Peyer's patch (tissue), 4 donors: ENCODE measurements around the gene IQCF2. TPM values are rescaled to one million over a fixed set of nuclear protein-coding genes. Genes with fewer than 3 reads are reported as not detected.

Source experiments
- DNase-seq, 3 donors: peaks; one replicate each; pipeline ENCODE4 v3.0.0-alpha.2; 2017 to 2019
- H3K27ac ChIP-seq, 4 donors: fragments of 200-600 bp; sonication (generic); one replicate each; pipeline ENCODE4 v1.5.1; 2016 to 2019
- H3K27me3 ChIP-seq, 2 donors: fragments of 200-600 bp; sonication (generic); one replicate each; pipeline ENCODE4 v1.5.1; 2019
- H3K36me3 ChIP-seq, 3 donors: fragments of 200-600 bp; sonication (generic); one replicate each; pipeline ENCODE4 v1.5.1; 2016 to 2019
- H3K4me1 ChIP-seq, 4 donors: fragments of 200-600 bp; sonication (generic); one replicate each; pipeline ENCODE4 v1.5.1; 2016 to 2019
- H3K4me3 ChIP-seq, 4 donors: fragments of 200-600 bp; sonication (generic); 1 replicate in 3 of 4; 2 replicates in 1 of 4; pipeline ENCODE4 v1.5.1; 2016 to 2019; ENCODE audit warnings: mild to moderate bottlenecking in 1 of 4
- H3K9me3 ChIP-seq, 4 donors: fragments of 200-600 bp; sonication (generic); one replicate each; pipeline ENCODE4 v1.5.1; 2016 to 2019; ENCODE audit warnings: mild to moderate bottlenecking in 1 of 4
- CTCF ChIP-seq, 6 experiments: fragments of 450-650 bp in 4 of 6; fragments of 200-600 bp in 2 of 6; sonication (generic) in 1 of 6; IDR thresholded peaks; one replicate each; pipeline ENCODE4 v1.5.1; 2017 to 2019; ENCODE audit warnings: antibody characterized with exemption in 6 of 6, mild to moderate bottlenecking in 3 of 6, moderate library complexity in 1 of 6
- POLR2A ChIP-seq, 2 donors: fragments of 450-650 bp; IDR thresholded peaks; one replicate each; pipeline ENCODE4 v1.5.1; 2017; ENCODE audit warnings: antibody characterized with exemption in 2 of 2, mild to moderate bottlenecking in 2 of 2, moderate library complexity in 2 of 2
- total RNA-seq, 4 donors: library from RNA; depleted of rRNA; stranded (reverse); fragments of >200 nt; gene quantifications; one replicate each; pipeline ENCODE4 v1.1.0, GENCODE V29; 2016

IQCF2 gene
- total RNA-seq, 4 donors from 2014 or later, result not detected

GRCh38 chr3:51817375-51817774 lies 44.0 kb upstream of the IQCF2 start:
- no peaks in the 10 kb centered on the region for H3K27me3 ChIP-seq
- H3K9me3 ChIP-seq, result no peaks in the 10 kb centered on the region
- no peak overlapping the region for H3K27ac ChIP-seq
- no peak for TF ChIP-seq CTCF (IDR thresholded peaks at IDR 0.05)
- TF ChIP-seq POLR2A (IDR thresholded peaks at IDR 0.05), result no peak
- no peaks in the 10 kb centered on the region for H3K4me1 ChIP-seq
- no peaks in the 10 kb centered on the region for H3K36me3 ChIP-seq
- H3K4me3 ChIP-seq, result no peak overlapping the region
- no peak for DNase-seq

- H3K27me3 ChIP-seq, result no peaks in the 10 kb centered on the region
- H3K4me3 ChIP-seq, result no peak overlapping the region
- TF ChIP-seq CTCF (IDR thresholded peaks at IDR 0.05) (no peak), POLR2A (IDR thresholded peaks at IDR 0.05) (no peak)
These were observed 42.3 kb upstream of the IQCF2 start for GRCh38 chr3:51819151-51819550.

GRCh38 chr3:51819709-51820406 lies 41.6 kb upstream of the IQCF2 start:
- DNase-seq, result no peak
- no peaks in the 10 kb centered on the region for H3K27me3 ChIP-seq
- TF ChIP-seq CTCF (IDR thresholded peaks at IDR 0.05) (no peak), POLR2A (IDR thresholded peaks at IDR 0.05) (no peak)
- H3K27ac ChIP-seq, result no peak overlapping the region
- no peaks in the 10 kb centered on the region for H3K4me1 ChIP-seq
- no peaks in the 10 kb centered on the region for H3K36me3 ChIP-seq
- no peaks in the 10 kb centered on the region for H3K9me3 ChIP-seq
- no peak overlapping the region for H3K4me3 ChIP-seq

More at GRCh38 chr3:51819151-51819550, 42.3 kb upstream of the IQCF2 start:
- no peaks in the 10 kb centered on the region for H3K9me3 ChIP-seq
- H3K27ac ChIP-seq, result no peak overlapping the region
- DNase-seq, result no peak
- H3K36me3 ChIP-seq, result no peaks in the 10 kb centered on the region
- no peaks in the 10 kb centered on the region for H3K4me1 ChIP-seq

GRCh38 chr3:51828297-51828696 lies 33.1 kb upstream of the IQCF2 start:
- DNase-seq, result no peak
- Histone ChIP-seq H3K4me3 (no peak overlapping the region), H3K27me3 (no peaks in the 10 kb centered on the region), H3K36me3 (no peaks in the 10 kb centered on the region), H3K9me3 (peaks cover 0 to 10% (median 0%) of the 10 kb centered on the region in 4 donors), H3K27ac (no peak overlapping the region), H3K4me1 (no peaks in the 10 kb centered on the region)
- no peak for TF ChIP-seq POLR2A (IDR thresholded peaks at IDR 0.05)
- TF ChIP-seq CTCF (IDR thresholded peaks at IDR 0.05), result no peak

GRCh38 chr3:51830345-51830744 lies 31.1 kb upstream of the IQCF2 start:
- TF ChIP-seq POLR2A (IDR thresholded peaks at IDR 0.05), result no peak
- H3K9me3 ChIP-seq, result peaks cover 0 to 10% (median 0%) of the 10 kb centered on the region in 4 donors
- H3K4me3 ChIP-seq, result no peak overlapping the region
- H3K27me3 ChIP-seq, result no peaks in the 10 kb centered on the region
- no peaks in the 10 kb centered on the region for H3K4me1 ChIP-seq
- DNase-seq, result no peak
- H3K27ac ChIP-seq, result no peak overlapping the region
- H3K36me3 ChIP-seq, result no peaks in the 10 kb centered on the region

- TF ChIP-seq CTCF (IDR thresholded peaks at IDR 0.05) (no peak), POLR2A (IDR thresholded peaks at IDR 0.05) (no peak)
- no peak for DNase-seq
- H3K4me1 ChIP-seq, result no peaks in the 10 kb centered on the region
- H3K9me3 ChIP-seq, result peaks cover 0 to 10% (median 0%) of the 10 kb centered on the region in 4 donors
- no peak overlapping the region for H3K27ac ChIP-seq
- no peaks in the 10 kb centered on the region for H3K27me3 ChIP-seq
- no peak overlapping the region for H3K4me3 ChIP-seq
- H3K36me3 ChIP-seq, result no peaks in the 10 kb centered on the region
These were observed 30.5 kb upstream of the IQCF2 start for GRCh38 chr3:51830836-51831385.
